ENCODE measurements around the gene RNF123.
"Not testable (repeated sequence)": the region's sequence is repeated elsewhere in the genome, so short reads cannot be mapped to it uniquely, and the experiment has no call there.

Gene RNF123

DNA sequence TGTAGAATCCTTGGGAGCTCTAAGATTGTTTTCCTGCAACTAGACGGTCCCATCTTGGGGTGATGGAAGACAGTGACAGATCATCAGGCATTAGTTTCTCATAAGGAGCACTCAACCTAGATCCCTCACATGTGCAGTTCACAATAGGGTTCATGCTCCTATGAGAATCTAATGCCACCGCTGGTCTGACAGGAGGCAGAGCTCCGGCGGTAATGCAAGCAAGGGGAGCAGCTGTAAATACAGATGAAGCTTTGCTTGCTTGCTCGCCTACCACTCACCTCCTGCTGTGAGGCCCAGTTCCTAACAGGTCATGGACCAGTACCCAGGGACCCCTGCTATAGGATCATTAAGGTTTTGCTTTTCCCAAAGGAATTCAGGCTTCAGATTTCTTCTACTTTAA lies 59.5 kb downstream of the RNF123 start:
- H3K9me3 Mint-ChIP-seq; H3K27me3 Mint-ChIP-seq; H3K4me3 Mint-ChIP-seq; ATAC-seq (replicated peaks); DNase-seq: not testable (repeated sequence)
- Mint-ChIP-seq H3K36me3 (ENCODE audit: insufficient read depth) (peaks cover 23% of the 10 kb centered on the region), H3K4me1 (ENCODE audit: low read depth in 2 of 2) (peaks cover 11 to 26% of the 10 kb centered on the region in 2 donors), H3K27ac (peak overlapping the region in 1 of 2 donors; percentile 55)

DNA sequence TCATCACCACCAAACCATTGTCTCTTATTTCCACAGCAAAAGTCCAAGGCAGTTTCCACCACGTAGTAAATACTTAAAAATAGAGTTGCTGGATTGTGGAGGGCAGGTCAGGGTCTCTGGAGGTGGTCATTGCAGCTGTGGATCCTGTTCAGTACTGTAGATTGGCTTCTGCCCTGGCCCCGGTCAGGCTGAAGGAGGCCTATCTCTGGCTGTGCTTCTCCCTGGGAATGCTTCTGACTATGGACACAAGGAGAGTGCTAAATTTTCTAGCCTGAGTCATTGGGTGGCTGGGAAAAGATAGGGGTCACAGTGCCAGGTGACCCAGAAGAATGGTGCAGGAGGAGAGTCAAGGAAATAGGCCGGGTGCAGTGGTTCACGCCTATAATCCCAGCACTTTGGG lies 60.7 kb downstream of the RNF123 start:
- no peak overlapping the region for H3K4me3 Mint-ChIP-seq
- DNase-seq (no peak), ATAC-seq (replicated peaks) (no peak)
- H3K9me3 Mint-ChIP-seq, result no peaks in the 10 kb centered on the region
- no peaks in the 10 kb centered on the region for H3K27me3 Mint-ChIP-seq
- peaks cover 12% of the 10 kb centered on the region for H3K36me3 Mint-ChIP-seq (ENCODE audit: insufficient read depth)
- peak overlapping the region in 1 of 2 donors; percentile 55 for H3K27ac Mint-ChIP-seq
- H3K4me1 Mint-ChIP-seq (ENCODE audit: low read depth in 2 of 2), result peaks cover 8 to 29% of the 10 kb centered on the region in 2 donors

DNA sequence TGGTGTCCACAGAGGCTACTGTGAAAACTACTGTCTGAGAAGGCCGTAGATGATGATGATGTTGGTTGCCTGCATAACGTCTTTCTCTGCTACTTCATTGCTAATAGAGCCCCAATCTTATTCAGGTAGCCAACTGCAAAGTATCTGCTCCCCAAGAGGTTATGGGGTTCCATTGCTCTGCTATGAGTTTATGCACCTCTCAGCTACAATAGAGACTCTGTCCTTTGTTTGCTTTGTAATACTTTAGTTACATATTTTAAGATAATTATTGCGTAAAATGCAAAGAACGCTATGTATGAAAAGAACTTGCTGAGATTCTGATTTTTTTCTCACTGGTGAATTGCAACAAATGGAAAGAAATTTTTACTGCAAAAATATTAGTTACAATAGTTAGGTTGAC lies 62.1 kb downstream of the RNF123 start:
- no peak overlapping the region for H3K4me3 Mint-ChIP-seq

DNA sequence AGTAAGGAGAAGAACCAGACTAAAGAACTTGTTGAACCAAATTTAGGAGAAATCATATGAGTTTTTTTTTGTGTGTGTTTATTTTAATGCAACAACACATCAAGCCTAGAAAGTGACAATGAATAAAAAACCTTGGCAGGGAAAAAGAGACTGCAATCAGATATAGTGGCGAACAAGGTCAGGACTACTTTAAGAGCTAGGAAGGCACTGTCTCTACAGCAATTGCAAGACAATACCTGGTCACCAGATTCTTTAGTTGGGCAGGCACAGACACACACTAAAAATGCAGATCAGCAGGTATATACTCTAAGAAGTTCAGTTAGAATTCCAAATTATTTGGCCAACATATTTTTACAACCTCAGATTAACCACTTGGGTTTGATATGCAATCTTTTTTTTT lies 65.2 kb downstream of the RNF123 start:
- DNase-seq (no peak), ATAC-seq (replicated peaks) (no peak)
- peaks cover 22 to 55% of the 10 kb centered on the region in 2 donors for H3K4me1 Mint-ChIP-seq (ENCODE audit: low read depth in 2 of 2)
- H3K9me3 Mint-ChIP-seq, result no peaks in the 10 kb centered on the region
- H3K36me3 Mint-ChIP-seq (ENCODE audit: insufficient read depth), result peaks cover 3% of the 10 kb centered on the region
- H3K27ac Mint-ChIP-seq, result peak overlapping the region in 1 of 2 donors; percentile 52
- no peak overlapping the region for H3K4me3 Mint-ChIP-seq
- no peaks in the 10 kb centered on the region for H3K27me3 Mint-ChIP-seq

More for the DNA sequence above, 62.1 kb downstream of the RNF123 start:
- Mint-ChIP-seq H3K36me3 (ENCODE audit: insufficient read depth) (peaks cover 7% of the 10 kb centered on the region), H3K4me1 (ENCODE audit: low read depth in 2 of 2) (peaks cover 15 to 41% of the 10 kb centered on the region in 2 donors), H3K9me3 (no peaks in the 10 kb centered on the region), H3K27ac (no peak overlapping the region), H3K27me3 (no peaks in the 10 kb centered on the region)
- ATAC-seq (replicated peaks) (no peak), DNase-seq (no peak)

DNA sequence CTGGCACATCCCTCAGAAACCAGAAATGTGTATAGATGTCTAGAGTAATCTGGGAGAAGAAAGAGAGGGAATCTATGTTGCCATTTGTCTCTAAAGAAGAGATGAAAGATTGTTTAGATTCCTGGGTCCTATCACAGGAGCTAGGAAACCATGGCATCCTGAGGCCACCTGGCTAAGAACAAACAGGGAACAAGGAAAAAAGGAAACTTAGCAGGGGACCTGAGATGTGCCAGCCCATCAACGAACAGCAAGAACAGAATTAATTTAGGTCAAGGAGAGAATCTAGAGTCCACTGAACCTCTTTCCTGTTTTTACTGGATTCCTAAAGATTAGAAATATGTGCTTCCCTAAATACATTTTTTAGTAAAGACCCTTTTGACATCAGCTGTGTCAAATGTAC lies 66.7 kb downstream of the RNF123 start:
- Mint-ChIP-seq H3K27ac (peak overlapping the region in 1 of 2 donors; percentile 49), H3K4me3 (no peak overlapping the region), H3K27me3 (no peaks in the 10 kb centered on the region), H3K36me3 (ENCODE audit: insufficient read depth) (peaks cover 3% of the 10 kb centered on the region), H3K4me1 (ENCODE audit: low read depth in 2 of 2) (peaks cover 24 to 54% of the 10 kb centered on the region in 2 donors), H3K9me3 (no peaks in the 10 kb centered on the region)
- DNase-seq (no peak), ATAC-seq (replicated peaks) (no peak)

DNA sequence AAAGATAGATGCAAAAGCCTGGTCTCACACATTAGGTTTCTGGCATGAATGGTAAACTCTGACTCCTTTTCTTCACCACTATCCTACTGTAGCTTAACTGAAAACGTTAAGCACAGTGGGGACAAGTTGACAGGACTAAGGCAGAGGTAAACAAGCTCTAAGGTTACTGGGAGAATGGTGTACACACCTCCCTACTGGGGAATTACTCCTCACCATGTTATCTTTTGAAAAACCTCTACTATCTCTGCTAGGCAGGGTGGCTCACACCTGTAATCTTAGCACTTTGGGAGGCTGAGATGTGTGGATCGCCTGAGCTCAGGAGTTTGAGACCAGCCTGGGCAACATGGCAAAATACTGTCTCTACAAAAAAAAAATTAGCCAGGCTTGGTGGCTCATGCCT lies 67.8 kb downstream of the RNF123 start:
- ATAC-seq (replicated peaks) (no peak), DNase-seq (no peak)
- no peaks in the 10 kb centered on the region for H3K9me3 Mint-ChIP-seq
- H3K4me1 Mint-ChIP-seq (ENCODE audit: low read depth in 2 of 2), result peaks cover 24 to 54% of the 10 kb centered on the region in 2 donors
- H3K27ac Mint-ChIP-seq, result peak overlapping the region in 1 of 2 donors; percentile 4
- no peaks in the 10 kb centered on the region for H3K27me3 Mint-ChIP-seq
- no peaks in the 10 kb centered on the region for H3K36me3 Mint-ChIP-seq (ENCODE audit: insufficient read depth)
- no peak overlapping the region for H3K4me3 Mint-ChIP-seq

DNA sequence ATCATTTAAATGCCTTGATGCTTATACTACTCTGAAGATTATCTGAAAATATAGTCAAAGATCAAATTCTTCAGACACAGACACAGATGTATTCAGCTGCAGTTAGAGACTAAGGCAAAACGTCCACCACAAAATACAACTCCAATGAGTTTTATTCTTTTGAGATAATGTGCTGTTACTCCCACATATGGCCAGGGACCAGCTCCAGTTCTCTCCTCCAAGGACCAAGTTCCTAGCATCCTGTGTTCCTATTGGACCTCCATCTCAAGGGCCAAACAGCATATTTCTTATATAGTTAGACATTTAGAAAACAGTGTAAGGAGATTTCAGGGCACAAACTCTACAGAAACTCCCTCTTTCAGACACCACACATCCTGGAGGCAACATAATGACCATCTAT lies 69.9 kb downstream of the RNF123 start:
- Mint-ChIP-seq H3K27me3 (no peaks in the 10 kb centered on the region), H3K27ac (peak overlapping the region in 1 of 2 donors; percentile 44), H3K9me3 (no peaks in the 10 kb centered on the region), H3K4me3 (no peak overlapping the region), H3K36me3 (ENCODE audit: insufficient read depth) (peaks cover 9% of the 10 kb centered on the region), H3K4me1 (ENCODE audit: low read depth in 2 of 2) (peaks cover 20 to 47% of the 10 kb centered on the region in 2 donors)
- ATAC-seq (replicated peaks) (no peak), DNase-seq (no peak)

DNA sequence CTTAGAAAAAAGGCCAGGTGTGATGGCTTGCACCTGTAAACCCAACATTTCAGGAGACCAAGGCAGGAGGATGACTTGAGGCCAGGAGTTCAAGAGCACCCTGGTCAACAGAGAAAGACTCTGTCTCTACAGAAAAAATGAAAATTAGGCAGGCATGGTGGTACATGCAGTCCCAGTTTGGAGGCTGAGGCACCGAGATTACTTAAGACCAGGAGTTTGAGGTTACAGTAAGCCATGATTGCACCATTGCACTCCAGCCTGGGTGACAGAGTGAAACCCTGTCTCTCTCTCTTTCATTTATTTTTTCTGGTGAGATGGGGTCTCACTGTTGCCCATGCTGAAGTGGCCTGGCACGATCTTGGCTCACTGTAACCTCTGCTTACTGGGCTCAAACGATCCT lies 72.3 kb downstream of the RNF123 start:
- ATAC-seq (replicated peaks), result no peak
- H3K4me1 Mint-ChIP-seq (ENCODE audit: low read depth in 2 of 2), result peaks cover 14 to 36% of the 10 kb centered on the region in 2 donors
- H3K27ac Mint-ChIP-seq, result no peak overlapping the region
- H3K36me3 Mint-ChIP-seq (ENCODE audit: insufficient read depth), result peaks cover 9% of the 10 kb centered on the region
- H3K4me3 Mint-ChIP-seq, result no peak overlapping the region
- DNase-seq, result no peak
- H3K27me3 Mint-ChIP-seq, result no peaks in the 10 kb centered on the region
- H3K9me3 Mint-ChIP-seq, result no peaks in the 10 kb centered on the region

DNA sequence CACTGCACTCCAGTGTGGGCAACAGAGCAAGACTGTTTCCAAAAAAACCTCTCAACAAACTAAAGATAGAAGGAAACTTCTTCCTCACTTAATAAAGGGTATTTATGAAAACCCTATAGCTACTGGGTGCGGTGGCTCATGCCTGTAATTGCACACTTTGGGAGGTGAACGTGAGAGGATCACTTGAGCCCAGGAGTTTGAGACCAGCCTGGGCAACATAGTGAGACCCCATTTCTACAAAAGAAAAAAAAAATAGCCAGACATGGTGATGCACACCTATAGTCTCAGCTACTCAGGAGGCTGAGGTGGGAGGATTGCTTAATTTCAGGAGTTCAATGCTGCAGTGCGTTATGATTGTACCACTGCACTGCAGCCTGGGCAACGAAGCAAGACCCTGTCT lies 74.6 kb downstream of the RNF123 start:
- Mint-ChIP-seq H3K27ac (no peak overlapping the region), H3K27me3 (no peaks in the 10 kb centered on the region), H3K4me1 (ENCODE audit: low read depth in 2 of 2) (peaks cover 8 to 21% of the 10 kb centered on the region in 2 donors), H3K4me3 (no peak overlapping the region), H3K9me3 (no peaks in the 10 kb centered on the region), H3K36me3 (ENCODE audit: insufficient read depth) (peaks cover 9% of the 10 kb centered on the region)
- ATAC-seq (replicated peaks) (no peak), DNase-seq (no peak)

DNA sequence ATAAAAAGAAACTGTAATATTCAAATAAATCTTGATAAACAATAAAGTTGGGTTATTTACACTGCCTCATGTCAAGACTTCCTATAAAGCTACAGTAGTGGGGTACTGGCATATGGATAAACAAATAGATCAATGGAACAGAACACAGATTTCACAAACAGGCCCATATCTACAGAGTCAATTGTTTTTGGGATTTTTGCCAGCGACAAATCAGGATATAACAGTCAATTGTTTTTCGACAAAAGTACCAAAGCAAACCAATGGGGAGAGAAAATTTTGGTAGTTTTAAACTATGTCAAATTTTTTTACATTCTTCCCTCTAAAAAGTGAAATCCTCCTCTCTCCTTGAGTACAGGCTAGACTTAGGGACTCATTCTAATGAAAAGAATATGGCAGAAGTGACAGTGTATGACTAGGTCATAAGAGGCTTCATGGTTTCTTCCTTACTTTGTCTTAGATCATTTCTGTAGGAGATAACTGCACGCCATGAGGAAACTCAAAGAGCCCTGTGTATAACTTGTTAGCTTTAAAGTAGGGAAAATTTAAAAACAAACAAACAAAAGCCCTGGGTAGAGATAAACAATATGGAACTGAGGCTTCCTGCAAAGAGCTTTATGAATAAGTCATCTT lies 80.0 kb downstream of the RNF123 start:
- Mint-ChIP-seq H3K4me1 (ENCODE audit: low read depth in 2 of 2) (peaks cover 7 to 28% of the 10 kb centered on the region in 2 donors), H3K36me3 (ENCODE audit: insufficient read depth) (peaks cover 2% of the 10 kb centered on the region), H3K27me3 (no peaks in the 10 kb centered on the region), H3K27ac (peak overlapping the region in 1 of 2 donors; percentile 8), H3K9me3 (no peaks in the 10 kb centered on the region), H3K4me3 (no peak overlapping the region)
- DNase-seq, result no peak
- ATAC-seq (replicated peaks), result no peak

DNA sequence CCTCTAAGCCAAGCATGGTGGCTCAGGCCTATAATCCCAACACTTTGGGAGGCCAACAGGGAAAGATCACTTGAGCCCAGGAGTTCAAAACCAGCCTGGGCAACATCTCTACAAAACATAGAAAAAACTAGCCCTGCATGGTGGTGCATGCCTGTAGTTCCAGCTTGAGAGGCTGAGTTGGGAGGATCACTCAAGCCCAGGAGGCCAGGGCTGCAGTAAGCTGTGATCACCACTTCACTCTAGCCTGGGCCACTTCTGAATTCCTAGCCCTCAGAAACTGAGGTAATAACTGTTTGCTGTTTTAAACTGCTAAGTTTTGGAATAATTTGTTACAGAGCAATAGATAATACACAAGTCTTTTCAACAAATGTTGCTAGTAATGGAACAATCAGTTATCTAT lies 80.6 kb downstream of the RNF123 start:
- H3K36me3 Mint-ChIP-seq (ENCODE audit: insufficient read depth), result peaks cover 2% of the 10 kb centered on the region
- H3K4me1 Mint-ChIP-seq (ENCODE audit: low read depth in 2 of 2), result peaks cover 5 to 27% of the 10 kb centered on the region in 2 donors
- H3K27me3 Mint-ChIP-seq, result no peaks in the 10 kb centered on the region
- H3K4me3 Mint-ChIP-seq, result no peak overlapping the region
- no peak for DNase-seq
- H3K27ac Mint-ChIP-seq, result peak overlapping the region in 1 of 2 donors; percentile 8
- no peak for ATAC-seq (replicated peaks)
- H3K9me3 Mint-ChIP-seq, result no peaks in the 10 kb centered on the region

Measured in effector memory CD8-positive, alpha-beta T cell (primary cell).